Psoas muscle (tissue), 8 donors: Measurements from ENCODE around the gene TMEM154. TPM values are rescaled to one million over a fixed set of nuclear protein-coding genes. Genes with fewer than 3 reads are reported as not detected.

Experiments
- ATAC-seq, 4 donors: fragments of 200-7000 bp; cut with Tn5 transposase; one replicate each; pipeline ENCODE4 v1.9.1; 2020; ENCODE audit warnings: moderate library complexity in 3 of 4, mild to moderate bottlenecking in 2 of 4
- DNase-seq, 2 donors: peaks; one replicate each; pipeline ENCODE4 v3.0.0-alpha.2; 2020
- H3K27ac ChIP-seq: fragments of 200-600 bp; one replicate; pipeline ENCODE4 v1.8.0; 2022
- H3K27me3 ChIP-seq, 3 donors: fragments of 200-600 bp in 1 of 3; one replicate each; pipeline versions ENCODE4 v1.6.1 to v1.8.0; 2013 to 2022; ENCODE audit warnings: low read length in 2 of 3, mild to moderate bottlenecking in 2 of 3, moderate library complexity in 1 of 3; ENCODE audit not compliant: insufficient read depth in 3 of 3
- H3K36me3 ChIP-seq, 2 donors: fragments of 200-600 bp in 1 of 2; one replicate each; pipeline versions ENCODE4 v1.6.1 to v1.8.0; 2013 to 2022; ENCODE audit warnings: low read depth in 1 of 2, mild to moderate bottlenecking in 1 of 2, moderate library complexity in 1 of 2; ENCODE audit not compliant: insufficient read depth in 1 of 2
- H3K4me1 ChIP-seq: fragments of 200-600 bp; one replicate; pipeline ENCODE4 v1.8.0; 2022
- H3K4me3 ChIP-seq: fragments of 200-600 bp; one replicate; pipeline ENCODE4 v1.8.0; 2022; ENCODE audit warnings: mild to moderate bottlenecking
- H3K9me3 ChIP-seq: fragments of 200-600 bp; one replicate; pipeline ENCODE4 v1.8.0; 2022
- WGBS, 3 donors: extraction: QIAGEN DNeasy Blood & Tissue Kit; methylation state at CpG; one replicate each; pipeline versions ENCODE4 v1.1.6 to v1.1.7; 2013; 5-methylcytosine and 5-hydroxymethylcytosine counted together
- intact Hi-C, 2 donors: fragments of 100-400 bp; cut with DNase I; formaldehyde crosslinking; loops; one replicate each; pipeline versions ENCODE4 v1.11.0 to v1.14.2; 2022
- polyA plus RNA-seq, 3 donors: library from polyadenylated mRNA; stranded (reverse); fragments of 200-250 nt; gene quantifications; one replicate each; pipeline ENCODE4 v1.2.3, GENCODE V29; 2013
- total RNA-seq, 4 donors: library from RNA; stranded (reverse); fragmentation: NEBNext Ultra II Directional in 2 of 4; extraction: Animal tissue kit (Norgen Biotek cat#: 25700) in 2 of 4; gene quantifications; one replicate each; pipeline versions ENCODE4 v1.2.1 to v1.2.4, GENCODE V29; 2021 to 2023
- TF ChIP-seq, protein P1 (sequence below): fragments of 200-600 bp; IDR thresholded peaks from one replicate; pipeline ENCODE4 v1.8.0; 2022; ENCODE audit warnings: antibody characterized with exemption
- donor health status: healthy with polysubstance abuse.
- donor health status: DM: no; HTN: no; CAD: no; lungs with moderate emphysema.
- donor health status: Bipolar disorder and iron deficiency.
- donor health status: healthy.
- donor health status: DM: yes; HTN: yes; CAD: no.
- donor health status: DM: no; HTN: no; CAD: no.
- donor health status: DM: no; HTN: no; CAD: no.
- donor health status: DM: yes; HTN: yes; CAD: no.

The TMEM154 gene
- total and polyA plus RNA-seq, 7 donors: 0.06 to 0.98 (median 0.40) TPM

- intact Hi-C loops: no loop called here
- WGBS, 3 donors: 32 to 37% (median 33%) methylated on average over 7 of the region's 7 CpGs
- TF ChIP-seq, protein P1, sequence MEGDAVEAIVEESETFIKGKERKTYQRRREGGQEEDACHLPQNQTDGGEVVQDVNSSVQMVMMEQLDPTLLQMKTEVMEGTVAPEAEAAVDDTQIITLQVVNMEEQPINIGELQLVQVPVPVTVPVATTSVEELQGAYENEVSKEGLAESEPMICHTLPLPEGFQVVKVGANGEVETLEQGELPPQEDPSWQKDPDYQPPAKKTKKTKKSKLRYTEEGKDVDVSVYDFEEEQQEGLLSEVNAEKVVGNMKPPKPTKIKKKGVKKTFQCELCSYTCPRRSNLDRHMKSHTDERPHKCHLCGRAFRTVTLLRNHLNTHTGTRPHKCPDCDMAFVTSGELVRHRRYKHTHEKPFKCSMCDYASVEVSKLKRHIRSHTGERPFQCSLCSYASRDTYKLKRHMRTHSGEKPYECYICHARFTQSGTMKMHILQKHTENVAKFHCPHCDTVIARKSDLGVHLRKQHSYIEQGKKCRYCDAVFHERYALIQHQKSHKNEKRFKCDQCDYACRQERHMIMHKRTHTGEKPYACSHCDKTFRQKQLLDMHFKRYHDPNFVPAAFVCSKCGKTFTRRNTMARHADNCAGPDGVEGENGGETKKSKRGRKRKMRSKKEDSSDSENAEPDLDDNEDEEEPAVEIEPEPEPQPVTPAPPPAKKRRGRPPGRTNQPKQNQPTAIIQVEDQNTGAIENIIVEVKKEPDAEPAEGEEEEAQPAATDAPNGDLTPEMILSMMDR: no peak
- ATAC-seq (no peak), DNase-seq (no peak)
- H3K9me3 ChIP-seq: no peaks in the 10 kb centered on the region
- no peak overlapping the region for H3K27ac ChIP-seq
- H3K4me1 ChIP-seq: no peaks in the 10 kb centered on the region
- no peaks in the 10 kb centered on the region for H3K36me3 ChIP-seq
- peaks cover 0 to 2% (median 0%) of the 10 kb centered on the region in 3 donors for H3K27me3 ChIP-seq
- no peak overlapping the region for H3K4me3 ChIP-seq
Observed at GRCh38 chr4:152607178-152607577, 72.6 kb downstream of the TMEM154 start.

DNA sequence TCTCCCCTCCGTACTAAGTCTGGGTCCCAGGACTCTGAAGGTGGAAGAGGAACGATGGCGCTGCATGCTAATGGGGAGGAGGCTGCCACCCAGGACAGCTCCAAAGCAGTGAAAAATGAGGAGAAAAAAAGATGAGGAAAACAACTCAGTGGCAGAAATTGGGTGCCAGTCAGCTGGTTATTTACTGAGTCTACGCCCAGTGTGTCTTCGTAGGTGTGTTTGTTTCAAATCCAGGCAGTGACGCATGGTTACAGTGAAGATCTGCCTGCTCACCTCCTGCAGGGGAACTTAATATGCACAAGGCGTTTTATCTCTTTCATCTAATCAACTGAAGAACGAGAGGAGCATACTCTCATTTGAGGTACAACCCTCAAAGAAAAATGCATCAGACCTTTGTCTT lies 73.0 kb downstream of the TMEM154 start:
- H3K4me1 ChIP-seq: no peaks in the 10 kb centered on the region
- TF ChIP-seq, protein P1: no peak
- ATAC-seq (no peak), DNase-seq (no peak)
- H3K27me3 ChIP-seq: peaks cover 0 to 2% (median 0%) of the 10 kb centered on the region in 3 donors
- WGBS, 3 donors: 49 to 63% (median 56%) methylated on average over 8 of the region's 8 CpGs
- H3K9me3 ChIP-seq: no peaks in the 10 kb centered on the region
- no peaks in the 10 kb centered on the region for H3K36me3 ChIP-seq
- intact Hi-C loops: no loop called here
- H3K4me3 ChIP-seq: no peak overlapping the region
- H3K27ac ChIP-seq: no peak overlapping the region

DNA sequence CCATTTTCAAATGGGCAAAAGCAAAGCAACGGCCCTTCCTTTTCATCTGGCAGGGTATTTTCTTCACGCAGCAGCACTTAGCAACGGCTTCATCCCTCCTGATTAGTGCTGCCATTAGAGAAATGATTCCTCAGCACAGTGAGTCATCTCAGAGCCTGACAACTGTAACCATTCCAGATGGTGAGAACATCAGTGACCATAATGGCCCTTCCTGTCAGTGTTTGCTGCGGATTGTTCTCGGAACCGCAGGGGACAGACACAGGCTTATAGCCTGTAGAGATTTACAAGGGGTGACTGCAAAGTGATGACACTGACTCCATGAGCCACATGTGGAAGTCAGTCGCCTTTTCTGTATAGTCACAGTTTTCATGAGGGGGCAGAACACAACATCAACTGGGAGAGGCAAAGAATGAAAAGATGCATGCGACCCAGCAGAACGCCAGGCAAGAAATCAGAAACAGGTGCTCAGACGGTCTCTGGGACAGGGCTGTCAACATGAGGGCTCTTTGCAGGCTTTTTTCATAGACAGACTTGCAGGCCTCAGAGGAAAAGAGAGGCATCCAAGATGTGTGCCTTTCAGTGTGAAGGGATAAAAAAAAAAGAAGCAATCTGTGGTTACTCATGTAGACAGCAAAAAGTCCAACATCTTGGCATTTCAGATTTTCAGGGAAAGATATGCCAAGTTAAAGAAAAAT lies 74.0 kb downstream of the TMEM154 start:
- Histone ChIP-seq H3K36me3 (no peaks in the 10 kb centered on the region), H3K4me1 (no peaks in the 10 kb centered on the region), H3K4me3 (no peak overlapping the region), H3K27ac (peak overlapping the region; percentile 7), H3K9me3 (no peaks in the 10 kb centered on the region), H3K27me3 (peaks cover 0 to 2% (median 0%) of the 10 kb centered on the region in 3 donors)
- TF ChIP-seq, protein P1: no peak
- intact Hi-C loops: no loop called here
- 18 to 23% (median 21%) methylated on average over 10 of the region's 10 CpGs for WGBS, 3 donors
- DNase-seq (no peak), ATAC-seq (peak; percentile 72 to 91 (median 78))

GRCh38 chr4:152605031-152605430 lies 74.8 kb downstream of the TMEM154 start:
- H3K27ac ChIP-seq: no peak overlapping the region
- H3K4me3 ChIP-seq: no peak overlapping the region
- no peaks in the 10 kb centered on the region for H3K9me3 ChIP-seq
- no peaks in the 10 kb centered on the region for H3K4me1 ChIP-seq
- TF ChIP-seq, protein P1: no peak
- ATAC-seq: no peak
- 57 to 76% (median 71%) methylated on average over 2 of the region's 2 CpGs for WGBS, 3 donors
- DNase-seq: no peak
- H3K36me3 ChIP-seq: no peaks in the 10 kb centered on the region
- H3K27me3 ChIP-seq: peaks cover 0 to 2% (median 0%) of the 10 kb centered on the region in 3 donors
- intact Hi-C loops: no loop called here

- TF ChIP-seq, protein P1: no peak
- intact Hi-C loops: no loop called here
Observed at GRCh38 chr4:152601156-152601555, 78.6 kb downstream of the TMEM154 start.

More at GRCh38 chr4:152601156-152601555, 78.6 kb downstream of the TMEM154 start:
- no peak for DNase-seq
- Histone ChIP-seq H3K27me3 (peaks cover 0 to 2% (median 0%) of the 10 kb centered on the region in 3 donors), H3K9me3 (no peaks in the 10 kb centered on the region), H3K36me3 (no peaks in the 10 kb centered on the region), H3K4me3 (no peak overlapping the region), H3K4me1 (no peaks in the 10 kb centered on the region), H3K27ac (no peak overlapping the region)
- WGBS, 3 donors: 36 to 39% (median 38%) methylated on average over 5 of the region's 5 CpGs
- no peak for ATAC-seq
